WTC11 (cell line): ENCODE measurements around the gene MT1M. TPM values are rescaled to one million over a fixed set of nuclear protein-coding genes. Genes with fewer than 3 reads are reported as not detected.

Source experiments
- ATAC-seq: fragments of 200-7000 bp; cut with Tn5 transposase; 2 replicates; pipeline ENCODE4 v1.10.0; 2021; ENCODE audit warnings: mild to moderate bottlenecking, moderate library complexity
- CTCF ChIA-PET: fragments of 300-600 bp; sonication (Branson Sonifier 250); formaldehyde crosslinking; loops from one replicate; lab custom pipeline; 2021; ENCODE audit warnings: antibody characterized with exemption; lab: Charles Lee
- POLR2A ChIA-PET: fragments of 350-600 bp; sonication (Branson Sonifier 250); formaldehyde crosslinking; loops from one replicate; lab custom pipeline; 2021; ENCODE audit warnings: antibody characterized with exemption; lab: Charles Lee
- DNase-seq: peaks from one replicate; pipeline ENCODE4 v3.0.0; 2021; ENCODE audit warnings: low spot score
- H3K27ac Mint-ChIP-seq: 2 replicates; pipeline ENCODE4 v1.8.0; 2021; ENCODE audit warnings: mixed read lengths
- H3K27me3 Mint-ChIP-seq: 2 replicates; pipeline ENCODE4 v1.8.0; 2021; ENCODE audit warnings: low read depth, mild to moderate bottlenecking, moderate library complexity, mixed read lengths
- H3K36me3 Mint-ChIP-seq: 2 replicates; pipeline ENCODE4 v1.8.0; 2021; ENCODE audit warnings: mixed read lengths
- H3K4me1 Mint-ChIP-seq: 2 replicates; pipeline ENCODE4 v1.8.0; 2022; ENCODE audit warnings: mixed read lengths
- H3K4me3 Mint-ChIP-seq: 2 replicates; pipeline ENCODE4 v1.8.0; 2021; ENCODE audit warnings: mild to moderate bottlenecking, moderate library complexity, mixed read lengths
- H3K9me3 Mint-ChIP-seq: 2 replicates; pipeline ENCODE4 v1.8.0; 2021; ENCODE audit warnings: mixed read lengths
- CBFB ChIP-seq: sonication (generic); formaldehyde crosslinking; IDR thresholded peaks from 2 replicates; pipeline ENCODE4 v1.8.1; 2022; ENCODE audit warnings: mild to moderate bottlenecking, low read depth, missing genetic modification reagents
- ELF4 ChIP-seq: sonication (generic); formaldehyde crosslinking; IDR thresholded peaks from 2 replicates; pipeline ENCODE4 v1.8.1; 2022; ENCODE audit warnings: low read depth, mild to moderate bottlenecking, moderate library complexity, missing genetic modification reagents
- EMX1 ChIP-seq: fragments of 250-450 bp; sonication (Bioruptor Pico); IDR thresholded peaks from 2 replicates; pipeline ENCODE4 v1.8.0; 2021; ENCODE audit warnings: mild to moderate bottlenecking
- IRF2 ChIP-seq: sonication (generic); formaldehyde crosslinking; IDR thresholded peaks from 2 replicates; pipeline ENCODE4 v1.8.0; 2022; ENCODE audit warnings: low read depth, missing genetic modification reagents, borderline replicate concordance
- MXD4 ChIP-seq: fragments of 250-450 bp; sonication (Bioruptor Pico); IDR thresholded peaks from 2 replicates; pipeline ENCODE4 v1.8.0; 2021; ENCODE audit warnings: mild to moderate bottlenecking, moderate library complexity, borderline replicate concordance
- NFE2L1 ChIP-seq: sonication (generic); formaldehyde crosslinking; IDR thresholded peaks from 2 replicates; pipeline ENCODE4 v1.8.1; 2023; ENCODE audit warnings: missing genetic modification reagents
- SMAD3 ChIP-seq: sonication (generic); formaldehyde crosslinking; IDR thresholded peaks from 2 replicates; pipeline ENCODE4 v1.8.0; 2022; ENCODE audit warnings: missing genetic modification reagents, mild to moderate bottlenecking, borderline replicate concordance
- TEAD4 ChIP-seq: sonication (generic); formaldehyde crosslinking; IDR thresholded peaks from 2 replicates; pipeline ENCODE4 v1.8.0; 2022; ENCODE audit warnings: mild to moderate bottlenecking, missing genetic modification reagents
- ZNF138 ChIP-seq: sonication (generic); formaldehyde crosslinking; conservative IDR thresholded peaks from 2 replicates; pipeline ENCODE4 v1.8.1; 2022; ENCODE audit warnings: mild to moderate bottlenecking, moderate library complexity, missing genetic modification reagents
- ZNF416 ChIP-seq: fragments of 250-450 bp; sonication (Bioruptor Pico); IDR thresholded peaks from 2 replicates; pipeline ENCODE4 v1.9.0; 2021; ENCODE audit warnings: mild to moderate bottlenecking, inconsistent platforms
- total RNA-seq: library from RNA; stranded (reverse); gene quantifications from 3 replicates; pipeline ENCODE4 v1.2.3, GENCODE V29; 2021
- TF ChIP-seq, protein P1 (sequence below): sonication (generic); formaldehyde crosslinking; IDR thresholded peaks from 2 replicates; pipeline ENCODE4 v1.8.0; 2022; ENCODE audit warnings: mild to moderate bottlenecking, missing genetic modification reagents
- TF ChIP-seq, protein P2 (sequence below): sonication (generic); formaldehyde crosslinking; IDR thresholded peaks from 2 replicates; pipeline ENCODE4 v1.8.1; 2023; ENCODE audit warnings: mild to moderate bottlenecking, moderate library complexity, missing genetic modification reagents
- TF ChIP-seq, protein P3 (sequence below): sonication (generic); formaldehyde crosslinking; IDR thresholded peaks from 2 replicates; pipeline ENCODE4 v1.8.1; 2023; ENCODE audit warnings: mild to moderate bottlenecking, missing genetic modification reagents, moderate library complexity
- TF ChIP-seq, protein P4 (sequence below): fragments of 250-450 bp; sonication (Bioruptor Pico); IDR thresholded peaks from 2 replicates; pipeline ENCODE4 v1.8.0; 2021; ENCODE audit warnings: mild to moderate bottlenecking
- TF ChIP-seq, protein P5 (sequence below): sonication (generic); formaldehyde crosslinking; IDR thresholded peaks from 2 replicates; pipeline ENCODE4 v1.8.1; 2022; ENCODE audit warnings: mild to moderate bottlenecking, moderate library complexity, missing genetic modification reagents
- TF ChIP-seq, protein P6 (sequence below): sonication (generic); formaldehyde crosslinking; IDR thresholded peaks from 2 replicates; pipeline ENCODE4 v1.8.0; 2022; ENCODE audit warnings: mild to moderate bottlenecking, missing genetic modification reagents
- TF ChIP-seq, protein P7 (sequence below): fragments of 250-450 bp; sonication (Bioruptor Pico); IDR thresholded peaks from 2 replicates; pipeline ENCODE4 v1.9.0; 2021; ENCODE audit warnings: mild to moderate bottlenecking
- TF ChIP-seq, protein P8 (sequence below): sonication (generic); formaldehyde crosslinking; IDR thresholded peaks from 2 replicates; pipeline ENCODE4 v1.8.1; 2023; ENCODE audit warnings: mild to moderate bottlenecking, missing genetic modification reagents
- TF ChIP-seq, protein P9 (sequence below): sonication (generic); formaldehyde crosslinking; IDR thresholded peaks from 2 replicates; pipeline ENCODE4 v1.8.1; 2023; ENCODE audit warnings: mild to moderate bottlenecking, missing genetic modification reagents, borderline replicate concordance

The MT1M gene
- total RNA-seq, 1 experiment from 2014 or later: 4.7 TPM

DNA sequence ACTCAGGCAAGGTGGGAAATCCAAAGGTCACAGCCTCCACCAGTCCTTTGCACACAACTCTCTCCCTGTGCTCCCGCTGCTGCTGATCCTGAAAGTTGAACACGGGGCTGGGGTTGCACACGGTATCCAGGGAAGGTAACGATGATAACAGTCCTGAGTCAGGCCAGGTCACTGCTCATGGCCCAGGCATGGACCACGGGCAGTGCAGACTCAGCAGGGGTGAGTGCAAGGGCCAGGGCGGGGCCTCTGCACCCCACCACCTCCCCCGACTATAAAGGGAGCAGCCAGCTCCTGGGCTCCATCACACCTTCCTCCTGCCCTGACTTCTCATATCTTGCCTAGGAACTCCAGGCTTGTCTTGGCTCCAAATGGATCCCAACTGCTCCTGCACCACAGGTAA is 19.1 kb downstream of the MT1M start, which contains the start of gene MT1B (continued):
- TF ChIP-seq, protein P1, sequence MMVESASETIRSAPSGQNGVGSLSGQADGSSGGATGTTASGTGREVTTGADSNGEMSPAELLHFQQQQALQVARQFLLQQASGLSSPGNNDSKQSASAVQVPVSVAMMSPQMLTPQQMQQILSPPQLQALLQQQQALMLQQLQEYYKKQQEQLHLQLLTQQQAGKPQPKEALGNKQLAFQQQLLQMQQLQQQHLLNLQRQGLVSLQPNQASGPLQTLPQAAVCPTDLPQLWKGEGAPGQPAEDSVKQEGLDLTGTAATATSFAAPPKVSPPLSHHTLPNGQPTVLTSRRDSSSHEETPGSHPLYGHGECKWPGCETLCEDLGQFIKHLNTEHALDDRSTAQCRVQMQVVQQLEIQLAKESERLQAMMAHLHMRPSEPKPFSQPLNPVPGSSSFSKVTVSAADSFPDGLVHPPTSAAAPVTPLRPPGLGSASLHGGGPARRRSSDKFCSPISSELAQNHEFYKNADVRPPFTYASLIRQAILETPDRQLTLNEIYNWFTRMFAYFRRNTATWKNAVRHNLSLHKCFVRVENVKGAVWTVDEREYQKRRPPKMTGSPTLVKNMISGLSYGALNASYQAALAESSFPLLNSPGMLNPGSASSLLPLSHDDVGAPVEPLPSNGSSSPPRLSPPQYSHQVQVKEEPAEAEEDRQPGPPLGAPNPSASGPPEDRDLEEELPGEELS (CRISPR knock-in tag): no peak
- no peak for TF ChIP-seq SMAD3 (CRISPR knock-in tag)
- no peak for TF ChIP-seq CBFB (CRISPR knock-in tag)
- TF ChIP-seq MXD4 (CRISPR knock-in tag): no peak
- TF ChIP-seq ELF4 (CRISPR knock-in tag): no peak
- no peak for TF ChIP-seq ZNF416 (CRISPR knock-in tag)
- TF ChIP-seq, protein P2, sequence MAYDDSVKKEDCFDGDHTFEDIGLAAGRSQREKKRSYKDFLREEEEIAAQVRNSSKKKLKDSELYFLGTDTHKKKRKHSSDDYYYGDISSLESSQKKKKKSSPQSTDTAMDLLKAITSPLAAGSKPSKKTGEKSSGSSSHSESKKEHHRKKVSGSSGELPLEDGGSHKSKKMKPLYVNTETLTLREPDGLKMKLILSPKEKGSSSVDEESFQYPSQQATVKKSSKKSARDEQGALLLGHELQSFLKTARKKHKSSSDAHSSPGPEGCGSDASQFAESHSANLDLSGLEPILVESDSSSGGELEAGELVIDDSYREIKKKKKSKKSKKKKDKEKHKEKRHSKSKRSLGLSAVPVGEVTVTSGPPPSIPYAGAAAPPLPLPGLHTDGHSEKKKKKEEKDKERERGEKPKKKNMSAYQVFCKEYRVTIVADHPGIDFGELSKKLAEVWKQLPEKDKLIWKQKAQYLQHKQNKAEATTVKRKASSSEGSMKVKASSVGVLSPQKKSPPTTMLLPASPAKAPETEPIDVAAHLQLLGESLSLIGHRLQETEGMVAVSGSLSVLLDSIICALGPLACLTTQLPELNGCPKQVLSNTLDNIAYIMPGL (CRISPR knock-in tag): no peak
- no peak for TF ChIP-seq TEAD4 (CRISPR knock-in tag)

DNA sequence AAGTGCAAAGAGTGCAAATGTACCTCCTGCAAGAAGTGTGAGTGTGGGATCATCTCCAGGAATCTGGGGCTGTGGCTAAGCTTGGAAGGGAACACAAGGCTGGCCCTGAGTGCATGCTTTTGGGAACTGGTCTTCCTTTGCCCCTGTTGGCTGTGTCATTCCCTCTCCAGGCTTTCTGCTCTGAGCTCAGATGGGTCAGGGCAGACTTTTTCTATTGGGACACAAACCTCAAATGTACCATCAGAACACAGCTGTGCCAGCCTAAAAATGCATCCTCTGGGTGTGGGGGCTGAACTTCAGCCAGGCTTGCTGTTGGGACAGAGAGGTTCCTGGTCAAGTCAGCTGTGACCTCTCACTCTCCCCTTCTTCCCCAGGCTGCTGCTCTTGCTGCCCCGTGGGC is 20.1 kb downstream of the MT1M start:
- Mint-ChIP-seq H3K27me3 (peaks cover 87% of the 10 kb centered on the region), H3K9me3 (no peaks in the 10 kb centered on the region), H3K27ac (no peak overlapping the region), H3K36me3 (no peaks in the 10 kb centered on the region), H3K4me3 (no peak overlapping the region), H3K4me1 (peaks cover 4% of the 10 kb centered on the region)
- DNase-seq (no peak), ATAC-seq (no peak)
- TF ChIP-seq, protein P3, sequence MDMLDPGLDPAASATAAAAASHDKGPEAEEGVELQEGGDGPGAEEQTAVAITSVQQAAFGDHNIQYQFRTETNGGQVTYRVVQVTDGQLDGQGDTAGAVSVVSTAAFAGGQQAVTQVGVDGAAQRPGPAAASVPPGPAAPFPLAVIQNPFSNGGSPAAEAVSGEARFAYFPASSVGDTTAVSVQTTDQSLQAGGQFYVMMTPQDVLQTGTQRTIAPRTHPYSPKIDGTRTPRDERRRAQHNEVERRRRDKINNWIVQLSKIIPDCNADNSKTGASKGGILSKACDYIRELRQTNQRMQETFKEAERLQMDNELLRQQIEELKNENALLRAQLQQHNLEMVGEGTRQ: no peak
- CTCF ChIA-PET: interaction anchor here (1.1 to 1.6 kb wide), 5 partner anchors 9 to 17 kb away, joined by 3 read pairs; partner anchors contain the start of genes MT1G and MT1H
- POLR2A ChIA-PET: no interaction called here

DNA sequence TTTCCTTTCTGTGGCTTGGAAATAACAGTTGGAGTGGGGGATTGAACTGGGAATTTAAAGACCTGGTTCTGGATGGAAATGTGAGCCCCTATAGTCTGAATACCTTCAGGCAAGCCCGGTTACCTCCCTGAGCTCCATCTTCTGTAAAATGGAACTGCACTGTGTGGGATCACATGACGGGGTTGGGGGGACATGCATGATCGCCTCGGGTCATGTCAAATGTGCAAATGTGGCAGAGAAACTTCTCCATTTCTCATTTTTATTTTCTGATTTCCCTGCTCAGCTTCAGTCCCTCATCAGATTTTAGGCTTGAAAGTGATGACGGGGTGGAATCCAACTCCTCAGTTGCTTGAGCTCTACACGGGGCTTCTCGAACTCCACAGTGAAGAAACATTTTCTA is 20.8 kb downstream of the MT1M start:
- no peak for ATAC-seq
- Mint-ChIP-seq H3K27me3 (peaks cover 85% of the 10 kb centered on the region), H3K4me3 (no peak overlapping the region), H3K4me1 (peaks cover 8% of the 10 kb centered on the region), H3K36me3 (no peaks in the 10 kb centered on the region), H3K27ac (no peak overlapping the region), H3K9me3 (no peaks in the 10 kb centered on the region)
- CTCF ChIA-PET: interaction anchor here (0.6 to 1.6 kb wide), 8 partner anchors 9 to 49 kb away, joined by 3 to 5 read pairs (median 3); partner anchors contain the start of genes MT1G and MT1H
- DNase-seq: no peak
- POLR2A ChIA-PET: interaction anchor here (0.6 to 1.3 kb wide), 3 partner anchors 27 to 50 kb away, joined by 3 read pairs; partner anchors contain the start of genes MT1E and MT2A
- TF ChIP-seq ZNF138 (CRISPR knock-in tag) (no peak), NFE2L1 (CRISPR knock-in tag) (no peak), IRF2 (no peak), EMX1 (no peak), MXD4 (CRISPR knock-in tag) (no peak)
- TF ChIP-seq, protein P4, sequence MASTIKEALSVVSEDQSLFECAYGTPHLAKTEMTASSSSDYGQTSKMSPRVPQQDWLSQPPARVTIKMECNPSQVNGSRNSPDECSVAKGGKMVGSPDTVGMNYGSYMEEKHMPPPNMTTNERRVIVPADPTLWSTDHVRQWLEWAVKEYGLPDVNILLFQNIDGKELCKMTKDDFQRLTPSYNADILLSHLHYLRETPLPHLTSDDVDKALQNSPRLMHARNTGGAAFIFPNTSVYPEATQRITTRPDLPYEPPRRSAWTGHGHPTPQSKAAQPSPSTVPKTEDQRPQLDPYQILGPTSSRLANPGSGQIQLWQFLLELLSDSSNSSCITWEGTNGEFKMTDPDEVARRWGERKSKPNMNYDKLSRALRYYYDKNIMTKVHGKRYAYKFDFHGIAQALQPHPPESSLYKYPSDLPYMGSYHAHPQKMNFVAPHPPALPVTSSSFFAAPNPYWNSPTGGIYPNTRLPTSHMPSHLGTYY: no peak
- TF ChIP-seq, protein P5, sequence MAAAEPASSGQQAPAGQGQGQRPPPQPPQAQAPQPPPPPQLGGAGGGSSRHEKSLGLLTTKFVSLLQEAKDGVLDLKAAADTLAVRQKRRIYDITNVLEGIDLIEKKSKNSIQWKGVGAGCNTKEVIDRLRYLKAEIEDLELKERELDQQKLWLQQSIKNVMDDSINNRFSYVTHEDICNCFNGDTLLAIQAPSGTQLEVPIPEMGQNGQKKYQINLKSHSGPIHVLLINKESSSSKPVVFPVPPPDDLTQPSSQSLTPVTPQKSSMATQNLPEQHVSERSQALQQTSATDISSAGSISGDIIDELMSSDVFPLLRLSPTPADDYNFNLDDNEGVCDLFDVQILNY (CRISPR knock-in tag): no peak
- TF ChIP-seq, protein P6, sequence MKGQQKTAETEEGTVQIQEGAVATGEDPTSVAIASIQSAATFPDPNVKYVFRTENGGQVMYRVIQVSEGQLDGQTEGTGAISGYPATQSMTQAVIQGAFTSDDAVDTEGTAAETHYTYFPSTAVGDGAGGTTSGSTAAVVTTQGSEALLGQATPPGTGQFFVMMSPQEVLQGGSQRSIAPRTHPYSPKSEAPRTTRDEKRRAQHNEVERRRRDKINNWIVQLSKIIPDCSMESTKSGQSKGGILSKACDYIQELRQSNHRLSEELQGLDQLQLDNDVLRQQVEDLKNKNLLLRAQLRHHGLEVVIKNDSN (CRISPR knock-in tag): no peak
- TF ChIP-seq, protein P7, sequence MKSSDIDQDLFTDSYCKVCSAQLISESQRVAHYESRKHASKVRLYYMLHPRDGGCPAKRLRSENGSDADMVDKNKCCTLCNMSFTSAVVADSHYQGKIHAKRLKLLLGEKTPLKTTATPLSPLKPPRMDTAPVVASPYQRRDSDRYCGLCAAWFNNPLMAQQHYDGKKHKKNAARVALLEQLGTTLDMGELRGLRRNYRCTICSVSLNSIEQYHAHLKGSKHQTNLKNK (CRISPR knock-in tag): no peak
- TF ChIP-seq, protein P8, sequence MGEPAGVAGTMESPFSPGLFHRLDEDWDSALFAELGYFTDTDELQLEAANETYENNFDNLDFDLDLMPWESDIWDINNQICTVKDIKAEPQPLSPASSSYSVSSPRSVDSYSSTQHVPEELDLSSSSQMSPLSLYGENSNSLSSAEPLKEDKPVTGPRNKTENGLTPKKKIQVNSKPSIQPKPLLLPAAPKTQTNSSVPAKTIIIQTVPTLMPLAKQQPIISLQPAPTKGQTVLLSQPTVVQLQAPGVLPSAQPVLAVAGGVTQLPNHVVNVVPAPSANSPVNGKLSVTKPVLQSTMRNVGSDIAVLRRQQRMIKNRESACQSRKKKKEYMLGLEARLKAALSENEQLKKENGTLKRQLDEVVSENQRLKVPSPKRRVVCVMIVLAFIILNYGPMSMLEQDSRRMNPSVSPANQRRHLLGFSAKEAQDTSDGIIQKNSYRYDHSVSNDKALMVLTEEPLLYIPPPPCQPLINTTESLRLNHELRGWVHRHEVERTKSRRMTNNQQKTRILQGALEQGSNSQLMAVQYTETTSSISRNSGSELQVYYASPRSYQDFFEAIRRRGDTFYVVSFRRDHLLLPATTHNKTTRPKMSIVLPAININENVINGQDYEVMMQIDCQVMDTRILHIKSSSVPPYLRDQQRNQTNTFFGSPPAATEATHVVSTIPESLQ (CRISPR knock-in tag): no peak
- TF ChIP-seq, protein P9, sequence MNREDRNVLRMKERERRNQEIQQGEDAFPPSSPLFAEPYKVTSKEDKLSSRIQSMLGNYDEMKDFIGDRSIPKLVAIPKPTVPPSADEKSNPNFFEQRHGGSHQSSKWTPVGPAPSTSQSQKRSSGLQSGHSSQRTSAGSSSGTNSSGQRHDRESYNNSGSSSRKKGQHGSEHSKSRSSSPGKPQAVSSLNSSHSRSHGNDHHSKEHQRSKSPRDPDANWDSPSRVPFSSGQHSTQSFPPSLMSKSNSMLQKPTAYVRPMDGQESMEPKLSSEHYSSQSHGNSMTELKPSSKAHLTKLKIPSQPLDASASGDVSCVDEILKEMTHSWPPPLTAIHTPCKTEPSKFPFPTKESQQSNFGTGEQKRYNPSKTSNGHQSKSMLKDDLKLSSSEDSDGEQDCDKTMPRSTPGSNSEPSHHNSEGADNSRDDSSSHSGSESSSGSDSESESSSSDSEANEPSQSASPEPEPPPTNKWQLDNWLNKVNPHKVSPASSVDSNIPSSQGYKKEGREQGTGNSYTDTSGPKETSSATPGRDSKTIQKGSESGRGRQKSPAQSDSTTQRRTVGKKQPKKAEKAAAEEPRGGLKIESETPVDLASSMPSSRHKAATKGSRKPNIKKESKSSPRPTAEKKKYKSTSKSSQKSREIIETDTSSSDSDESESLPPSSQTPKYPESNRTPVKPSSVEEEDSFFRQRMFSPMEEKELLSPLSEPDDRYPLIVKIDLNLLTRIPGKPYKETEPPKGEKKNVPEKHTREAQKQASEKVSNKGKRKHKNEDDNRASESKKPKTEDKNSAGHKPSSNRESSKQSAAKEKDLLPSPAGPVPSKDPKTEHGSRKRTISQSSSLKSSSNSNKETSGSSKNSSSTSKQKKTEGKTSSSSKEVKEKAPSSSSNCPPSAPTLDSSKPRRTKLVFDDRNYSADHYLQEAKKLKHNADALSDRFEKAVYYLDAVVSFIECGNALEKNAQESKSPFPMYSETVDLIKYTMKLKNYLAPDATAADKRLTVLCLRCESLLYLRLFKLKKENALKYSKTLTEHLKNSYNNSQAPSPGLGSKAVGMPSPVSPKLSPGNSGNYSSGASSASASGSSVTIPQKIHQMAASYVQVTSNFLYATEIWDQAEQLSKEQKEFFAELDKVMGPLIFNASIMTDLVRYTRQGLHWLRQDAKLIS (CRISPR knock-in tag): no peak
